ENCODE data around the gene TMEM269.

TMEM269 gene

GRCh38 chr1:42784946-42785693, at the start of gene TMEM269:
TMEM269 (plus strand) TSS chr1:42784991; CDS start chr1:42789894, 4,903 bp downstream.
- peak; percentile 27 for DNase-seq (ENCODE audit: low read depth in 2 of 2)

- DNase-seq (ENCODE audit: low read depth in 2 of 2), result no peak
Measured at GRCh38 chr1:42735056-42735455, 49.7 kb upstream of the TMEM269 start.

GRCh38 chr1:42735477-42736105, 49.2 kb upstream of the TMEM269 start:
- no peak for DNase-seq (ENCODE audit: low read depth in 2 of 2)

GRCh38 chr1:42736152-42736551, 48.6 kb upstream of the TMEM269 start:
- DNase-seq (ENCODE audit: low read depth in 2 of 2), result no peak

GRCh38 chr1:42736571-42737200, 48.1 kb upstream of the TMEM269 start:
- no peak for DNase-seq (ENCODE audit: low read depth in 2 of 2)

GRCh38 chr1:42737257-42737656, 47.5 kb upstream of the TMEM269 start:
- DNase-seq (ENCODE audit: low read depth in 2 of 2), result no peak

- no peak for DNase-seq (ENCODE audit: low read depth in 2 of 2)
Measured at GRCh38 chr1:42737986-42738677, 46.7 kb upstream of the TMEM269 start.

- no peak for DNase-seq (ENCODE audit: low read depth in 2 of 2)
Measured at GRCh38 chr1:42738678-42739226, 46.0 kb upstream of the TMEM269 start.

- no peak for DNase-seq (ENCODE audit: low read depth in 2 of 2)
Measured at GRCh38 chr1:42739753-42740700, 44.8 kb upstream of the TMEM269 start, which contains the start of gene CLDN19. CLDN19 (minus strand) TSS chr1:42740236; CDS start chr1:42740063, 173 bp downstream.

- DNase-seq (ENCODE audit: low read depth in 2 of 2), result no peak
Measured at GRCh38 chr1:42740851-42741580, 43.8 kb upstream of the TMEM269 start.

- no peak for DNase-seq (ENCODE audit: low read depth in 2 of 2)
Measured at GRCh38 chr1:42741706-42742105, 43.1 kb upstream of the TMEM269 start.

- no peak for DNase-seq (ENCODE audit: low read depth in 2 of 2)
Measured at GRCh38 chr1:42742141-42742540, 42.6 kb upstream of the TMEM269 start.

- DNase-seq (ENCODE audit: low read depth in 2 of 2), result no peak
Measured at GRCh38 chr1:42742617-42743316, 42.0 kb upstream of the TMEM269 start.

- DNase-seq (ENCODE audit: low read depth in 2 of 2), result no peak
Measured at GRCh38 chr1:42743317-42744147, 41.3 kb upstream of the TMEM269 start.

- no peak for DNase-seq (ENCODE audit: low read depth in 2 of 2)
Measured at GRCh38 chr1:42744148-42744413, 40.7 kb upstream of the TMEM269 start.

- no peak for DNase-seq (ENCODE audit: low read depth in 2 of 2)
Measured at GRCh38 chr1:42745851-42746250, 38.9 kb upstream of the TMEM269 start.

GRCh38 chr1:42746436-42747105, 38.2 kb upstream of the TMEM269 start:
- no peak for DNase-seq (ENCODE audit: low read depth in 2 of 2)

- DNase-seq (ENCODE audit: low read depth in 2 of 2), result peak; percentile 30 to 45
Measured at GRCh38 chr1:42747125-42747524, 37.7 kb upstream of the TMEM269 start.
